Esophagus squamous epithelium (tissue), 5 donors: ENCODE results near the gene TRIM10. TPM values are rescaled to one million over a fixed set of nuclear protein-coding genes. Genes with fewer than 3 reads are reported as not detected.

Experiments
- DNase-seq: peaks from one replicate; lab custom pipeline; 2025; lab: John Stamatoyannopoulos, UW
- H3K27ac ChIP-seq, 4 donors: fragments of 200-600 bp; sonication (generic); one replicate each; pipeline ENCODE4 v1.5.1; 2016 to 2019; ENCODE audit warnings: mild to moderate bottlenecking in 1 of 4
- H3K27me3 ChIP-seq, 4 donors: fragments of 200-600 bp; sonication (generic); 1 replicate in 3 of 4; 2 replicates in 1 of 4; pipeline versions ENCODE4 v1.5.1 to v1.6.0; 2017 to 2021; ENCODE audit warnings: antibody characterized with exemption in 1 of 4
- H3K36me3 ChIP-seq, 3 donors: fragments of 200-600 bp; sonication (generic); one replicate each; pipeline ENCODE4 v1.5.1; 2016 to 2019
- H3K4me1 ChIP-seq, 3 donors: fragments of 200-600 bp; sonication (generic); one replicate each; pipeline ENCODE4 v1.5.1; 2017 to 2019
- H3K4me3 ChIP-seq, 4 donors: fragments of 200-600 bp; sonication (generic); 1 replicate in 3 of 4; 2 replicates in 1 of 4; pipeline ENCODE4 v1.5.1; 2016 to 2019; ENCODE audit warnings: mild to moderate bottlenecking in 2 of 4, moderate library complexity in 1 of 4
- H3K9me3 ChIP-seq, 3 donors: fragments of 200-600 bp; sonication (generic); one replicate each; pipeline ENCODE4 v1.5.1; 2016 to 2019
- CTCF ChIP-seq, 6 experiments: fragments of 450-650 bp in 4 of 6; fragments of 200-600 bp in 2 of 6; sonication (generic) in 2 of 6; IDR thresholded peaks; one replicate each; pipeline ENCODE4 v1.5.1; 2016 to 2019; ENCODE audit warnings: antibody characterized with exemption in 6 of 6, mild to moderate bottlenecking in 4 of 6, moderate library complexity in 4 of 6
- POLR2A ChIP-seq, 4 donors: fragments of 450-650 bp; IDR thresholded peaks; one replicate each; pipeline ENCODE4 v1.6.1; 2017; ENCODE audit warnings: antibody characterized with exemption in 4 of 4, mild to moderate bottlenecking in 4 of 4, moderate library complexity in 3 of 4
- WGBS, 2 donors: methylation state at CpG; one replicate each; pipeline ENCODE4 v1.1.5; 2018; 5-methylcytosine and 5-hydroxymethylcytosine counted together
- intact Hi-C: fragments of 100-400 bp; cut with DNase I; formaldehyde crosslinking; loops from one replicate; pipeline ENCODE4 v1.15.0; 2022
- total RNA-seq, 4 donors: library from RNA; depleted of rRNA; stranded (reverse); fragments of >200 nt; gene quantifications; one replicate each; pipeline ENCODE4 v1.1.0, GENCODE V29; 2016
- donor health status: DM: yes; HTN: yes; CAD: no.

TRIM10 gene
- total RNA-seq, 4 donors from 2014 or later = not detected

- Histone ChIP-seq H3K4me1 (peaks cover 0 to 23% (median 6%) of the 10 kb centered on the region in 3 donors), H3K36me3 (no peaks in the 10 kb centered on the region), H3K27ac (no peak overlapping the region), H3K4me3 (no peak overlapping the region), H3K27me3 (peaks cover 0 to 49% (median 0%) of the 10 kb centered on the region in 4 donors), H3K9me3 (no peaks in the 10 kb centered on the region)
- intact Hi-C loops = no loop called here
- TF ChIP-seq CTCF (IDR thresholded peaks at IDR 0.05) = no peak
- DNase-seq = no peak
These were observed 3.4 kb downstream of the TRIM10 start for GRCh38 chr6:30157581-30157980.

- H3K27ac ChIP-seq = no peak overlapping the region
- WGBS, 2 donors = 84 to 85% methylated on average over 9 of the region's 9 CpGs
- TF ChIP-seq POLR2A (IDR thresholded peaks at IDR 0.05) (no peak), CTCF (IDR thresholded peaks at IDR 0.05) (no peak)
These were observed 4.2 kb downstream of the TRIM10 start for GRCh38 chr6:30156774-30157173.

DNA sequence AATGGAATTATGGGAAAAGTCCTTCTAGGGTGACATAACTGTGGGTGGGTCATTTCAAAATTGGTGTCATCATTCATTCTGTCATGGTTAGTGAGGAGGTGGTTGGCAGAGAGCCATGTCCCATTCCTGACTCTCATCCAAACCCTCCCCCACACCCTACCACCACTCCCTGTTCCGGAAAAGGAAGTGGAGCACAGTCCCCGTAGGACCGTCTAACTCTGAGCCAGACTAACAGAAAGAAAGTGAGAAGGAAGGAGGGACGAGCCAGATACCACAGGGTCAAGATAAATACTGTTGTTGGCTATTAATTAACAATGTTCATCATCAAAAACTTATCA lies 4.8 kb downstream of the TRIM10 start:
- intact Hi-C loops = no loop called here
- 5 to 17% methylated on average over 4 of the region's 4 CpGs for WGBS, 2 donors

More at GRCh38 chr6:30156774-30157173, 4.2 kb downstream of the TRIM10 start:
- peaks cover 0 to 23% (median 6%) of the 10 kb centered on the region in 3 donors for H3K4me1 ChIP-seq
- no peaks in the 10 kb centered on the region for H3K9me3 ChIP-seq
- peaks cover 0 to 49% (median 0%) of the 10 kb centered on the region in 4 donors for H3K27me3 ChIP-seq
- no peak for DNase-seq
- no peak overlapping the region for H3K4me3 ChIP-seq
- no peaks in the 10 kb centered on the region for H3K36me3 ChIP-seq
- intact Hi-C loops = no loop called here

DNA sequence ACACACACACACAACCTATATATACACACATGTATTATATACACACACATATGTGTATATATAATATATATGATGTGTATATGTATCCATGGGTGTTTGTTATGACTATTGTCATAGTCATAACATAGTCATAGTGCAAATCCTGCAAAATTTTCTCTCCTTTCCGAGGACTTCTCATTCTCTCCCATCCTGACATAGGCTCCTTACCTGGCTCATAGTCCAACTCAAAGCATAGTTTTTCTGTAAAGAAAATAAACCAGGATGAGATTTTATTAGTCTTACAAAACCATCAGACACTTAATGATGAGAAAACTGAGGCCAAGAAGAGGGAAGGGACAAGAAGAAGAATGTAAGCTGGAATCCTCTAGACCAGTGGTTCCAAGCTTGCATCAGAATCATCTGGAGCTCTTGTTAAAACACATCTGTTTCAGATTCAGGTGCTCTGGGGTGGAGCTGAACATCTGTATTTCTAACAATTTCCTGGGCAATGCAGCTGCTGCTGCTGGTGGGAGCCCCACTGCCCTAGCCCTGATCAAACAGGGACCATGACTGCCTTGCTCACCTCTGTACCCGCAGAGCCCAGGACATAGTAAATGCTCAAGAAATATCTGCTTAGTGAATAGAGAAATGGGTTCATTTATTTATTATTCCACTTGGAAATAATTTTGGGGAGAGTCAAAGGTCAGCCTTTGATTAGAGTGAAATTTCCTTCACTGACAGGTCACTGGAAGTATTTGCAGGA lies 5.3 kb downstream of the TRIM10 start:
- Histone ChIP-seq H3K27ac (no peak overlapping the region), H3K4me1 (peaks cover 0 to 23% (median 6%) of the 10 kb centered on the region in 3 donors), H3K9me3 (no peaks in the 10 kb centered on the region), H3K36me3 (no peaks in the 10 kb centered on the region), H3K27me3 (peaks cover 0 to 50% (median 0%) of the 10 kb centered on the region in 4 donors), H3K4me3 (no peak overlapping the region)
- no peak for TF ChIP-seq CTCF (IDR thresholded peaks at IDR 0.05)
- no peak for TF ChIP-seq POLR2A (IDR thresholded peaks at IDR 0.05)
- 63 to 72% methylated on average over 1 to 2 of the region's 2 CpGs for WGBS, 2 donors
- intact Hi-C loops = no loop called here
- DNase-seq = no peak

More for the DNA sequence above, 4.8 kb downstream of the TRIM10 start:
- Histone ChIP-seq H3K4me3 (no peak overlapping the region), H3K4me1 (peaks cover 0 to 23% (median 6%) of the 10 kb centered on the region in 3 donors), H3K27ac (no peak overlapping the region), H3K36me3 (no peaks in the 10 kb centered on the region), H3K9me3 (no peaks in the 10 kb centered on the region), H3K27me3 (peaks cover 0 to 49% (median 0%) of the 10 kb centered on the region in 4 donors)
- TF ChIP-seq POLR2A (IDR thresholded peaks at IDR 0.05) = no peak
- no peak for TF ChIP-seq CTCF (IDR thresholded peaks at IDR 0.05)
- DNase-seq = no peak

- DNase-seq = no peak
- Histone ChIP-seq H3K9me3 (no peaks in the 10 kb centered on the region), H3K36me3 (no peaks in the 10 kb centered on the region), H3K27ac (no peak overlapping the region), H3K4me1 (peaks cover 0 to 23% (median 6%) of the 10 kb centered on the region in 3 donors), H3K27me3 (peaks cover 0 to 53% (median 0%) of the 10 kb centered on the region in 4 donors), H3K4me3 (no peak overlapping the region)
- intact Hi-C loops = no loop called here
- TF ChIP-seq POLR2A (IDR thresholded peaks at IDR 0.05) (no peak), CTCF (IDR thresholded peaks at IDR 0.05) (no peak)
- WGBS, 2 donors = 41 to 49% methylated on average over 12 of the region's 12 CpGs
These were observed 6.1 kb downstream of the TRIM10 start for GRCh38 chr6:30154709-30155519.
